HG02763 (cell line): ENCODE measurements around the gene GRK5.
"Not testable (repeated sequence)": the region's sequence is repeated elsewhere in the genome, so short reads cannot be mapped to it uniquely, and the experiment has no call there.

Experiments
- ATAC-seq: cut with Tn5 transposase; IDR thresholded peaks from one replicate; pipeline ENCODE4 v1.9.1; 2021; ENCODE audit warnings: mild to moderate bottlenecking, moderate library complexity; ENCODE audit not compliant: unreplicated experiment

Gene GRK5

GRCh38 chr10:119272736-119273135 lies 65.4 kb downstream of the GRK5 start:
- ATAC-seq: no peak

GRCh38 chr10:119273413-119273812 lies 66.0 kb downstream of the GRK5 start:
- ATAC-seq: no peak

DNA sequence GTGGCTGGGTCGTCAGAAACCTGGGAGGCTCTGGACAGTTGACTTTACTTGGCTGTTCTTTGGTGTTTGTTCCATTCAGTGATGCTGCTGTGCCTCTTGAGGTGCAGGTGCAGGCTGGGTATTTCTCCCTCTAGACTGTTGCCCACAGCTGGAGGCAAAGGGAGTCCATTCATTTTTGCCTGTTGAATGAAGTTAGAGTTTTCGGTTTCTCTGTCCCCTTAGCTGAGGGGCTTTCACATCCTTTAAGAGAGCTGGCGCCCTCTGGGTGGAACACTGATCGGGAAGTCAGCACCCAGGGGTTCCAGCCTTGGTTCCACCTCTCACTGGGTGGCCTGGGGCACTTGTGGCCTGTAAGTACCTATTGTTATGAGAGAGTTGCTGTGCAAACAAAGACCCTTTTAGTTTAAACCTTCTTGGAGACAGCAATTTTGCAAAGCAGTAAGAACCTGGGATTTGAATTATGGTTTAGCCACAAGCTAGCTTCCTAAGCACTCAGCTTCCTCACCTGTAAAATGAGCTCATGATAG lies 67.2 kb downstream of the GRK5 start:
- no peak for ATAC-seq

GRCh38 chr10:119275085-119275484 lies 67.7 kb downstream of the GRK5 start:
- no peak for ATAC-seq

DNA sequence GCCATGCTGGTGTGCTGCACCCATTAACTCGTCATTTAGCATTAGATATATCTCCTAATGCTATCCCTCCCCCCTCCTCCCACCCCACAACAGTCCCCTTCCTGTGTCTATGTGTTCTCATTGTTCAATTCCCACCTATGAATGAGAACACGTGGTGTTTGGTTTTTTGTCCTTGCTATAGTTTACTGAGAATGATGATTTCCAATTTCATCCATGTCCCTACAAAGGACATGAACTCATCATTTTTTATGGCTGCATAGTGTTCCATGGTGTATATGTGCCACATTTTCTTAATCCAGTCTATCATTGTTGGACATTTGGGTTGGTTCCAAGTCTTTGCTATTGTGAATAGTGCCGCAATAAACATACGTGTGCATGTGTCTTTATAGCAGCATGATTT lies 68.8 kb downstream of the GRK5 start:
- not testable (repeated sequence) for ATAC-seq

DNA sequence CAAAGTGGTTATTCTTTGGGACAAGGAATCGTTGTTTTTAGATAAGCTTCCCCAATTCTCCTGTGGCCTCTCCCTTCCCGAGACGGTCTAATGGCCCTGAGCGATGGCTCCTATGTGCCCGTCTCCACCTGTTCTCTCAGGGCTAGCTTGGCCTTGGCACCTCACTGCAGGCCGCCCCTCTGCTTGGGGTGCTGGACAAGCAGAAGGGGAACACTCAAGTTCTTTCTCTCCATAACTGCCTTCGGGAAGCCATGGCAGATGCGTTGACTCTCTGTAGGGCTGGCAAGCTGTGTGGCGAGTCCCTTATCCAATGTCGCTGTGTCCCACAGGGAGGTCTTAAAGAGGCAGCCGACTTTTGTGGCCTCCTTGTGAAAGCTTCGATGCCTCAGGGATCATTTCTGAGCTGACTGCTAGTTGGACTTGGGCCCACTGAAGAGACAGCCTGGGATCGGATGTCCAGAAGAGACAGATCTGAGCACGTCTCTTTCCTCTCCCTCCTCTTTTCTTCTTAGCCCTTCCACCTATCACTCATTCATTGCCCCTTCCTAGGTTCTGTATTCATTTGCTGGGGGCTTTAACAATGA lies 70.8 kb downstream of the GRK5 start:
- ATAC-seq: no peak

- no peak for ATAC-seq
Observed at GRCh38 chr10:119279441-119279840, 72.1 kb downstream of the GRK5 start.

GRCh38 chr10:119281581-119282071 lies 74.3 kb downstream of the GRK5 start:
- no peak for ATAC-seq

- ATAC-seq: no peak
Observed at GRCh38 chr10:119282446-119282845, 75.1 kb downstream of the GRK5 start.

GRCh38 chr10:119283387-119283786 lies 76.0 kb downstream of the GRK5 start:
- no peak for ATAC-seq

GRCh38 chr10:119283818-119284217 lies 76.4 kb downstream of the GRK5 start:
- no peak for ATAC-seq

GRCh38 chr10:119284679-119285096 lies 77.3 kb downstream of the GRK5 start:
- ATAC-seq: no peak

GRCh38 chr10:119285495-119286267 lies 78.3 kb downstream of the GRK5 start:
- ATAC-seq: no peak

DNA sequence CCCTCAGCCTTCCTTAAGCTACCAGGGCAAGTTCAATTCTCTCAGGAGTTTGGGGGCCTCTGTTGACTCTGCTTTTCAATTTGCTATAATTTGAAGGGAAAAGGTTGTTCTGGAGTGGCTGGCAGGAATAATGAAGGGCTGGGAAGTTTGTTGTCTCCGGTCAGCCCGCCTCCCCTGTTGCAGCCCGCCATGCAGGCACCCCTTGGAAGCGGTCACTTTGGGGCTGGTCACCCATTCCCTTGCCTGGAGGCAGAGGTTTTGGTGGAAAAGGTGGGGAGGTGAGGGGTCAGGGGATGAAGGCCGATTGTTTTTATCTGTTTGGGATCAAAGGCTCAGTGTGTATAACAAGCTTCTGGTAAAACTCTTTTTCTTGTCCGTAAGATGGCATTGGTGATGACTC lies 79.1 kb downstream of the GRK5 start:
- no peak for ATAC-seq

GRCh38 chr10:119286983-119287633 lies 79.7 kb downstream of the GRK5 start:
- no peak for ATAC-seq

GRCh38 chr10:119288574-119289001 lies 81.2 kb downstream of the GRK5 start:
- ATAC-seq: no peak

GRCh38 chr10:119289227-119289920 lies 82.0 kb downstream of the GRK5 start:
- no peak for ATAC-seq

DNA sequence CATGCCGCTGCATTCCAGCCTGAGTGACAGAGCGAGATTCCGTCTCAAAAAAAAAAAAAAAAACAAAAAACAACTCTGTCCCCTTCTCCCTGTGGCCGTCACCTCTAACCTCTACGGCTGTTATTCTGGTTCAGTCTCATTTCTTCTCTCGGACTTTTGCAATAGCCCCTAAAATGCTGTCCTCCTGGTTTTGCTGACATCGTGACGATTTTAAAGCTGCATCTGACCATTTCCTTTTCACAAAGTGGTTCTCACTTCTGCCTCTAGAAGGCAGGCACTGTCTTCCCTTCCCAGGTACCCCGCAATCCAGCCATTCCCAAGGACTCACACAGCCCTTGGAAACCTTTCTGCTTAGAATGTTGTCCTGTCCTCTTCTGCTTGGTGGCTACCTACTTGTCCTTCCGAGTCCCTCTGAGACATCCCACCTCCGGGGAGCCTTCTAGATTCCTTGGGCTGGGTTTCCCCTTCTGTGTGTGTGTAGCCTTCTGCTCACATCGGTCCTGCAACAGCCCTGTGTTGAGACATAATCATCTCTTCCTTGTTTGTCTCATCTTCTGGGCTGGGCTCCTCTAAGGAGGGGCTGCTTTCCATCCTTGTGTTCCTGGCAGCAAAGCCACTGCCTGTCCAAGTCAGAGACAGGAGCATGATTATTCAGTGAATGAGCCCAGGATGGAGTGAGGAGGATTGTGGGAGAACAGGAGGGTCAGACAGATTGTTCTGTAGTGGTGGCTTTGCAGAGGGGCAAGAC lies 83.1 kb downstream of the GRK5 start:
- no peak for ATAC-seq

DNA sequence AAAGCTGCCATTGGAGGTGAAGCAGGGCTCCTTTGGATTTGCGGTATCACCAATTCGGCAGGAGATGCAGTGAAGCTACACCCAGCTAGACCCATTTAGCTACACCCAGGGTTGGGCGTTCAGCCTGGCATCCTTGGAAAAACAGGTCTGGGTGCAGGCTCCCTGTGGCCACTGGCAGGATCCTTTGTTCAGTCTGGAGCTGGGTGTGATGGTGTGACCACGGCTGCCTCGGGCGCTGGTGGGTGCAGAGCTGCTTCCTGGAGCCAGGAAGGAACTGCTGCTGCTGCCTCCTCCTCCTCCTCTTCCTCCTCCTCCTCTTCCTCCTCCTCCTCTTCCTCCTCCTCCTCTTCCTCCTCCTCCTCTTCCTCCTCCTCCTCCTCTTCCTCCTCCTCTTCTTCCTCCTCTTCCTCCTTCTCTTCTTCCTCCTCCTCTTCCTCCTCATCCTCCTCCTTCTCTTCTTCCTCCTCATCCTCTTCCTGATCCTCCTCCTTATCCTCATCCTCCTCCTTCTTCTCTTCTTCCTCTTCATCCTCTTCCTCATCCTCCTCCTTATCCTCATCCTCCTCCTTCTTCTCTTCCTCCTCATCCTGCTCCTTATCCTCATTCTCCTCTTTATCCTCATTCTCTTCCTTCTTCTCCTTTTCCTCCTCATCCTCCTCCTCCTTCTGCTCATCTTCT lies 84.0 kb downstream of the GRK5 start:
- ATAC-seq: no peak
